ENCODE measurements around the gene PRORP. TPM values are rescaled to one million over a fixed set of nuclear protein-coding genes. Genes with fewer than 3 reads are reported as not detected.

PRORP gene
- total and polyA plus RNA-seq, 3 donors from 2014 or later, result 24.3 to 34.4 (median 31.7) TPM

GRCh38 chr14:35154016-35154415, 31.7 kb downstream of the PRORP start:
- intact Hi-C loops (cut with DNase I; ENCODE audit: low total_unique reads), result no loop called here
- DNase-seq, result no peak
- no peaks in the 10 kb centered on the region for H3K36me3 ChIP-seq (ENCODE audit: low read depth, missing control alignments)
- TF ChIP-seq CTCF (IDR thresholded peaks at IDR 0.05) (no peak), POLR2A (IDR thresholded peaks at IDR 0.05) (no peak)
- no peaks in the 10 kb centered on the region for H3K4me1 ChIP-seq
- no peak overlapping the region for H3K27ac ChIP-seq
- H3K9me3 ChIP-seq, result no peaks in the 10 kb centered on the region
- H3K27me3 ChIP-seq, result no peaks in the 10 kb centered on the region
- H3K4me3 ChIP-seq, result no peak overlapping the region
- WGBS, 2 donors, result 65 to 78% methylated on average over 2 of the region's 2 CpGs

- Histone ChIP-seq H3K9me3 (no peaks in the 10 kb centered on the region), H3K4me3 (no peak overlapping the region), H3K27ac (no peak overlapping the region), H3K36me3 (ENCODE audit: low read depth, missing control alignments) (no peaks in the 10 kb centered on the region), H3K27me3 (no peaks in the 10 kb centered on the region), H3K4me1 (no peaks in the 10 kb centered on the region)
- intact Hi-C loops (cut with DNase I; ENCODE audit: low total_unique reads), result no loop called here
- no peak for DNase-seq
- 33% methylated on average over 1 of the region's 1 CpG for WGBS, 2 donors
- TF ChIP-seq POLR2A (IDR thresholded peaks at IDR 0.05) (no peak), CTCF (IDR thresholded peaks at IDR 0.05) (no peak)
Observed at GRCh38 chr14:35155962-35156361, 33.6 kb downstream of the PRORP start.

- TF ChIP-seq POLR2A (IDR thresholded peaks at IDR 0.05) (no peak), CTCF (IDR thresholded peaks at IDR 0.05) (no peak)
- H3K4me1 ChIP-seq, result no peaks in the 10 kb centered on the region
- intact Hi-C loops (cut with DNase I; ENCODE audit: low total_unique reads), result no loop called here
- no peak overlapping the region for H3K27ac ChIP-seq
- 87 to 93% methylated on average over 2 of the region's 2 CpGs for WGBS, 2 donors
- H3K36me3 ChIP-seq (ENCODE audit: low read depth, missing control alignments), result no peaks in the 10 kb centered on the region
- no peaks in the 10 kb centered on the region for H3K9me3 ChIP-seq
- H3K27me3 ChIP-seq, result no peaks in the 10 kb centered on the region
- DNase-seq, result no peak
- H3K4me3 ChIP-seq, result no peak overlapping the region
Observed at GRCh38 chr14:35158491-35158890, 36.1 kb downstream of the PRORP start.

- no peaks in the 10 kb centered on the region for H3K4me1 ChIP-seq
- H3K4me3 ChIP-seq, result no peak overlapping the region
- H3K9me3 ChIP-seq, result no peaks in the 10 kb centered on the region
- 78 to 85% methylated on average over 8 of the region's 8 CpGs for WGBS, 2 donors
- DNase-seq, result no peak
- intact Hi-C loops (cut with DNase I; ENCODE audit: low total_unique reads), result no loop called here
- no peak overlapping the region for H3K27ac ChIP-seq
- no peaks in the 10 kb centered on the region for H3K36me3 ChIP-seq (ENCODE audit: low read depth, missing control alignments)
- TF ChIP-seq CTCF (IDR thresholded peaks at IDR 0.05), result no peak
- no peak for TF ChIP-seq POLR2A (IDR thresholded peaks at IDR 0.05)
- no peaks in the 10 kb centered on the region for H3K27me3 ChIP-seq
Observed at GRCh38 chr14:35158951-35159653, 36.8 kb downstream of the PRORP start.
